ENCODE results near the gene KLHDC8A. TPM values are rescaled to one million over a fixed set of nuclear protein-coding genes. Genes with fewer than 3 reads are reported as not detected.

Gene KLHDC8A
- total RNA-seq, 2 donors from 2014 or later: 0.78 to 8.6 TPM

DNA sequence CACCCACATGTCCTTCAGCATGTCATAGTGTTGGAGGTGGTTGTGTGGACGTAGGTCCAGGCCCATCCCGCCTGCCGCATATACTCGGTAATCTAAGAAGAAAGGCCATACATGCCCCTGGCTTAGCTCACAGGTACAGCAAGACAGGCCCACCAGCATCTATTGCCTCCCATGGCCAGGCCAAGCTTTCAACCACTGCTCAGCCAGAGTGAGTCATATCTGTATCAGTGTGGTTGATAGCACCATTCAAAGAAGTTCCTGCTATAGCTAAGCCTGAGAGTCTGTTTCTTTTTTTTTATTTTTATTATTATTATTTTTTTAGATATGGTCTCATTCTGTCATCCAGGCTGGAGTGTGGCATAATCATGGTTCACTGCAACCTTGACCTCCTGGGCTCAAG, 17.0 kb downstream of the KLHDC8A start:
- WGBS, 2 donors: 78 to 97% methylated on average over 4 of the region's 4 CpGs
- intact Hi-C loops (cut with DNase I): loop anchor here (10.0 kb wide), 2 partner anchors 145 to 185 kb away; no protein-coding TSS in a partner anchor
- DNase-seq: no peak
- ATAC-seq: no peak
- H3K27me3 ChIP-seq: peaks cover 0 to 4% of the 10 kb centered on the region in 2 donors
- no peak overlapping the region for H3K27ac ChIP-seq
- no peaks in the 10 kb centered on the region for H3K36me3 ChIP-seq (replicated peaks in 1 of 2; ENCODE audit: insufficient read depth in 1 of 2, low read depth in 2 of 2)
- H3K4me1 ChIP-seq: peaks cover 15% of the 10 kb centered on the region
- no peak for TF ChIP-seq POLR2A (IDR thresholded peaks at IDR 0.05)
- H3K4me3 ChIP-seq: no peak overlapping the region
- H3K9me3 ChIP-seq: no peaks in the 10 kb centered on the region

DNA sequence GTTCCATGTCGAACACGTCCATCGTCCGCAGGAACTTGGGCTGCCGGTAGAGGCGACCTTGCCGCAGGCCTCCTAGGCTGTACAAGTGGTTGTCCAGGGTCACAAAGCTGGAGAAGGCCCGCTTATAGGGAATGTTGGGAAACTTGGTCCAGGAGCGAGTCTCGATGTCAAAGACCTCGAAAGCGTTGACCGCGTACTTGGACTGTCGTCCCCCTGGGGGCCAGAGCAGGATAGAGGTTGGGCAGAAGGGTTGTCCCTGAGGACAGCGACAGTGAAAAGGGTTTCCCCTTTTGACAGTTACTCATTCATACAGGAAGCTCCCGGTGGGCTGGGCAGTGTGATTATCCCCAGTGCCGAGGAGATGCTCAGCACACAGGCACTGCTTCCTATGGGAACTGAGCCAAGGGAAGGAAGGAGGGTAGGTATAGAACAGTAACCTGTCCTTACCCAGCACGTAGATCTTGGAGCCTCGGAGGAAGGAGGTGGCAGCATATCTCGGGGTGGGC, 17.5 kb downstream of the KLHDC8A start:
- intact Hi-C loops (cut with DNase I): loop anchor here (10.0 kb wide), 1 partner anchor 186 kb away; no protein-coding TSS in a partner anchor
- no peaks in the 10 kb centered on the region for H3K36me3 ChIP-seq (replicated peaks in 1 of 2; ENCODE audit: insufficient read depth in 1 of 2, low read depth in 2 of 2)
- WGBS, 2 donors: 88 to 90% methylated on average over 21 of the region's 21 CpGs
- ATAC-seq (no peak), DNase-seq (no peak)
- peaks cover 10% of the 10 kb centered on the region for H3K4me1 ChIP-seq
- H3K27ac ChIP-seq: no peak overlapping the region
- H3K9me3 ChIP-seq: no peaks in the 10 kb centered on the region
- TF ChIP-seq, protein P1, sequence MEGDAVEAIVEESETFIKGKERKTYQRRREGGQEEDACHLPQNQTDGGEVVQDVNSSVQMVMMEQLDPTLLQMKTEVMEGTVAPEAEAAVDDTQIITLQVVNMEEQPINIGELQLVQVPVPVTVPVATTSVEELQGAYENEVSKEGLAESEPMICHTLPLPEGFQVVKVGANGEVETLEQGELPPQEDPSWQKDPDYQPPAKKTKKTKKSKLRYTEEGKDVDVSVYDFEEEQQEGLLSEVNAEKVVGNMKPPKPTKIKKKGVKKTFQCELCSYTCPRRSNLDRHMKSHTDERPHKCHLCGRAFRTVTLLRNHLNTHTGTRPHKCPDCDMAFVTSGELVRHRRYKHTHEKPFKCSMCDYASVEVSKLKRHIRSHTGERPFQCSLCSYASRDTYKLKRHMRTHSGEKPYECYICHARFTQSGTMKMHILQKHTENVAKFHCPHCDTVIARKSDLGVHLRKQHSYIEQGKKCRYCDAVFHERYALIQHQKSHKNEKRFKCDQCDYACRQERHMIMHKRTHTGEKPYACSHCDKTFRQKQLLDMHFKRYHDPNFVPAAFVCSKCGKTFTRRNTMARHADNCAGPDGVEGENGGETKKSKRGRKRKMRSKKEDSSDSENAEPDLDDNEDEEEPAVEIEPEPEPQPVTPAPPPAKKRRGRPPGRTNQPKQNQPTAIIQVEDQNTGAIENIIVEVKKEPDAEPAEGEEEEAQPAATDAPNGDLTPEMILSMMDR (IDR thresholded peaks at IDR 0.05): no peak
- no peak for TF ChIP-seq POLR2A (IDR thresholded peaks at IDR 0.05)
- no peak overlapping the region for H3K4me3 ChIP-seq
- peaks cover 0 to 4% of the 10 kb centered on the region in 2 donors for H3K27me3 ChIP-seq

DNA sequence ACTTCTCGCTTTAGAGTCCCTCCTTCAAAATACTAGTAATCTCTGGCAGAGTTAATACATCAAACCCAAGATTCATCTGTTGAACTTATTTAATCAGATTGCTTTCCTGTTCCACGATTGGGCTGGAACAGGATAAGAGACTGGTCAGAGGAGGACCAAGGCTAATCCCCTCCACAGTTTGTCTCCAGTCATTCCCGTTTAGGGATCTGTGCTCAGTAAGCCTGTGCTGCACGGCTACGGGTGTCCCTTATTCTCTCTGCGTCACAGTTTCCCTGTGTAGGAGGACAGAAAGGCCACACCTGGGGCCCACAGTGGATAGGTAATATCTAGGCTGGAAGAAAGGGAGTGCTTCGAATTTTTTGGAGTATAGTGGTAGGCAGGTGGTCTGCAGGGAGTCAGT, 18.7 kb downstream of the KLHDC8A start:
- DNase-seq (no peak), ATAC-seq (no peak)
- intact Hi-C loops (cut with DNase I): loop anchor here (10.0 kb wide), 1 partner anchor 187 kb away; no protein-coding TSS in a partner anchor
- H3K4me3 ChIP-seq: no peak overlapping the region
- no peaks in the 10 kb centered on the region for H3K9me3 ChIP-seq
- no peak overlapping the region for H3K27ac ChIP-seq
- 65% methylated on average over 7 of the region's 7 CpGs for WGBS, 2 donors
- H3K27me3 ChIP-seq: no peaks in the 10 kb centered on the region
- no peaks in the 10 kb centered on the region for H3K4me1 ChIP-seq
- H3K36me3 ChIP-seq (replicated peaks in 1 of 2; ENCODE audit: insufficient read depth in 1 of 2, low read depth in 2 of 2): no peaks in the 10 kb centered on the region
- TF ChIP-seq, protein P1 (IDR thresholded peaks at IDR 0.05): no peak
- no peak for TF ChIP-seq POLR2A (IDR thresholded peaks at IDR 0.05)

DNA sequence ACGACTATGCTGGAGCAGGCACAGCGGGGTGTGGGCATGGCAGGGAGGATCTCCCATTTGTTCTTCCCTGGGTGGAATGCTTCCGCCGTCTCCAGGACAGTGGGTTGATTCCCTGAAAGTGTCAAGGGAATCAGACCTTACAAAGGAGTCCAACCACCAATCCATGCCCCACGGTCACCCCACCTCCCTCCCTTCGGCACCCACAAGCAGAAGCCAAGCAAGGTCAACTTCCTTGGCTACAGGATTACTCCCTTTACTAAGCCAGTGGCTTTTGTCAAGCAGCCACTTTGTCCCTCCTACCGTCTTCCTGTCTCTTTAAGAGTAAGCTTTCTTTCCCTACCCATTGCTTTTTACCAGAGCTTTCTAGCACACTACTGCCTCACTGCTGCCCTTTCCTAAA, 19.2 kb downstream of the KLHDC8A start:
- H3K4me1 ChIP-seq: no peaks in the 10 kb centered on the region
- ATAC-seq (no peak), DNase-seq (no peak)
- H3K36me3 ChIP-seq (replicated peaks in 1 of 2; ENCODE audit: insufficient read depth in 1 of 2, low read depth in 2 of 2): no peaks in the 10 kb centered on the region
- H3K27ac ChIP-seq: no peak overlapping the region
- no peaks in the 10 kb centered on the region for H3K9me3 ChIP-seq
- TF ChIP-seq, protein P1 (IDR thresholded peaks at IDR 0.05): no peak
- TF ChIP-seq POLR2A (IDR thresholded peaks at IDR 0.05): no peak
- 72 to 79% methylated on average over 6 to 7 of the region's 7 CpGs for WGBS, 2 donors
- intact Hi-C loops (cut with DNase I): loop anchor here (10.0 kb wide), 1 partner anchor 187 kb away; no protein-coding TSS in a partner anchor
- H3K27me3 ChIP-seq: no peaks in the 10 kb centered on the region
- no peak overlapping the region for H3K4me3 ChIP-seq

DNA sequence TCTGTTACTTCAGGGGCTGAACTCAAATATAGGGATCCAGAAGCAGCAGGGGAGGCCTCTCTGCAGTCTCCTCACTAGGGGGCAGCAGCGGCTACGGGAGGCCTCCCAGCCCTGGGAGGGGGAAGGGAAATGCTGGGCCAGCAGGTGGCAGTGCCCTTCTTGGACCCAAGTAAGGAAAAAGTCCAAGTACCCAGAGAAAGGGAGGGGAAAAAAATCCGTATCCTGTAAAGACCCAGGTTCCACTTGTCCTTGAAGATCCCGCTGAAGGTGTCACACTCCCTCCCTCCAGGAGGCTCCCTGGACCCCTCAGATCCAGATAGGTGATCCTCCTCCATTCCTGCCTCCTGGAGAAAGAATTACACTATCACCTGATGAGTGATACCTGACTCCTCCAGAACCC, 21.0 kb downstream of the KLHDC8A start:
- ATAC-seq (peak; percentile 93), DNase-seq (peak; percentile 89 to 91 (median 90))
- 2 to 4% methylated on average over 4 of the region's 4 CpGs for WGBS, 2 donors
- H3K27me3 ChIP-seq: no peaks in the 10 kb centered on the region
- H3K4me3 ChIP-seq: no peak overlapping the region
- H3K4me1 ChIP-seq: no peaks in the 10 kb centered on the region
- no peak overlapping the region for H3K27ac ChIP-seq
- H3K9me3 ChIP-seq: no peaks in the 10 kb centered on the region
- TF ChIP-seq, protein P1 (IDR thresholded peaks at IDR 0.05): peak; percentile 94 to 100 (median 99)
- TF ChIP-seq POLR2A (IDR thresholded peaks at IDR 0.05): no peak
- intact Hi-C loops (cut with DNase I): loop anchor here (10.0 kb wide), 1 partner anchor 189 kb away; no protein-coding TSS in a partner anchor
- H3K36me3 ChIP-seq (replicated peaks in 1 of 2; ENCODE audit: insufficient read depth in 1 of 2, low read depth in 2 of 2): no peaks in the 10 kb centered on the region
